MM.1S (cell line): ENCODE results near the gene PTHLH.

Experiments used
- CTCF ChIP-seq: fragments of 300-600 bp; sonication (generic); IDR thresholded peaks from 2 replicates; pipeline ENCODE4 v1.5.1; 2016; ENCODE audit warnings: antibody characterized with exemption, low read length, mixed read lengths
- EZH2 ChIP-seq: fragments of 300-600 bp; sonication (generic); optimal IDR thresholded peaks from 2 replicates; pipeline ENCODE3; 2017; ENCODE audit warnings: low read depth, mild to moderate bottlenecking, antibody characterized with exemption, low read length, mixed read lengths

- TF ChIP-seq CTCF, result no peak
- TF ChIP-seq EZH2, result no peak
Measured at GRCh38 chr12:27984275-27984674, 11.7 kb upstream of the PTHLH start.
